OCI-M1 (cell line): ENCODE results near the gene TTYH1.

Source experiments
- DNase-seq: peaks from one replicate; lab custom pipeline; 2025; lab: John Stamatoyannopoulos, UW

Gene TTYH1

DNA sequence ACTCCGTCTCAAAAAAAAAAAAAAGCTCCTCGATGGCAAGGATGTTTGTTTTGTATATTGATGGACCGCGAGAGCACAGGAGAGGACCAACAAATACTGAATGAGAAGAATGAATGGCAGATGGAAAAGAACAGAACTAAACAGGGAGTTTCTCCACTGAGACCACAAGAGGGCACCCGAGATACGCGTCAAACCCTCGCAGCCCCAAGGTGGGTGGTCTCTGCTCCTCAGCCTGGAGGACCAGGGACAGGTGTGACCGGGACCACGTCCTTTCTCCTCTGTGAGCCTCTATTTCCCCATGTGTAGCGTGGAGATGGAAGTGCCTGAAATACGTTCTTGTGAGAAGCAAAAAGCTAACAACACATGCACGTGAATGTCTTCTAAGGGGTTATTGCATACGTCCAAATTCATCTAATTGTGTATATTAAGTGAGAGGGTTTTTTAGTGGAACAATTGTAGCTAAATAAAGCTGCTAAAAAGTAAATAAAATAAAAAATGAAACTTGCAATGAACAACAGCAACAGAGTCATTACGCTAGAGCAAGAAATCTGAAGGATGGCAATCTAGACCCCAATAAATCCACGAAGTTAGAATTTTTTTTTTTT, 66.2 kb downstream of the TTYH1 start:
- peak; percentile 73 for DNase-seq

- DNase-seq, result peak; percentile 69
Measured at GRCh38 chr19:54482889-54483288, 67.6 kb downstream of the TTYH1 start.

- no peak for DNase-seq
Measured at GRCh38 chr19:54484451-54484850, 69.2 kb downstream of the TTYH1 start.

GRCh38 chr19:54485851-54486250, 70.6 kb downstream of the TTYH1 start:
- no peak for DNase-seq
